HG02938 (cell line): ENCODE results near the gene OLFM4.

Experiments
- ATAC-seq: cut with Tn5 transposase; IDR thresholded peaks from one replicate; pipeline ENCODE4 v1.9.1; 2021; ENCODE audit warnings: mild to moderate bottlenecking, moderate library complexity; ENCODE audit not compliant: unreplicated experiment

Gene OLFM4

DNA sequence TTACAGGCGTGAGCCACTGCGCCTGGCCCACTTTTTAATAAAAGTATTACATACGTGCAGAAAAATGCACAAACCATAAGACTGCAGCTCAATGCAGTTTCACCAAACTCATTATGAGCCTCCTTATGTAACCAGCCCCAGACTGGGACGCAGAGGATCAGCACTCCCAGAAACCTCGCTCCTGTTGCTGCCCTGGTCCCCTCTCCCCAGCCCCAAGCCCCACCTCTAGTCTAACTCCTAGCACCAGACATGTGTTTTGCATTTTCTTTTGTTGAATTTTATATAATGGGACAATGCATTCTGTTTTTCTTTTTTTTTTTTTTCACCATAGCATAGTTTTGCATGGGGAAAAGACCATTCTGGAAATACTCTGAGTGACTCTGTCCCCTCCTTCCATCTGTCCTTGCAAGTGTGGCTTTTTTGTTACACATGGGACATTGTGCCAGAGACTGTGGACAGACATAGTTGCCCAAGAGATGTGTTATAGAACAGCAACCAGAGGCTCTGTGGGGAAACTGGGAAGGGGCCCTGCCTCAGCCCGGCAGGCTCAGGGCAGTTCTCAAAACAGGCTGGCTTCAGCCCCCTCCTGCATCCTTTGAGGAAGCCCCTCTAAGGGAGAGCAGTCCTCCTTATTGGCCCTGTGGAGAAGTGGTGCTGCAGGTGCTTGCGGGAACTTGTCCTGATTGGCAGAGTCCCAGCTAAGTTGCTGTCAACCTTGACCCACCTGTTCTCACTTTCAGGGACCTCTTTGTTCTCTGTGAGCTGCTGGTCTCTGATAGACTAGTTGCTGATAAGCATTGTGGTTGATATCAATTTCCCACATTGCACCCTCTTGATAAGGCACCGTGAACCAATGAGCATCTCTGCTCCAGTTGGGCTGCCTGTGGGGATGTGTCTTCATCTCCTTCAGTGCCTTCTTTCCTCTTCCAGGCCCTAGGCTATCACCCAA is 13.8 kb upstream of the OLFM4 start:
- ATAC-seq, result no peak

- no peak for ATAC-seq
These were observed 12.6 kb upstream of the OLFM4 start for GRCh38 chr13:53015971-53016370.

DNA sequence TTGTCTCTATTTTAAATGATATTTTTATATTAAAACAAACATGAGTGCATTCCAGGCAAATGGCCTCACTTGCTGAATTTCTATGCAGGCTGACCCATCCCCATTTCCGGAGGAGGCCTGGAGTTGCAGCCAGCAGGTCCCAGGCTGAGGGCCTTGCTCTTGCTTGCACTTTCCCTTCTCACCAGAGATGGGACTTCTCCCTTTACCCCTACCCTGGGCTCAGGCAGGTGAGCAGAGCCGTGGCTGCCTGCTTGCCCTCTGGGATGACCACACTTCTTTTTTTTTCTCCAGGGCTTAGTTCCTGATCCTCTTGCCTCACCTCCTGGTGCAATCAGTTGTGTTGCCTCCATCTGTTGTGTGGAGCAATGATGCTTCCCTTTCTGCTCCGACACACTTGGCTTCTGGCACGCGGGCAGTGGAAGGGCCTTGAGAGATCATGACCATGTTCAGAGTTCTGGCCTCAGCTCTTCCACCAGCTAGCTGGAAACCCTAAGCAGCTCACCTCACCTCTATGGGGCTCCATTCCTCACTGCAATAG is 11.1 kb upstream of the OLFM4 start:
- no peak for ATAC-seq

DNA sequence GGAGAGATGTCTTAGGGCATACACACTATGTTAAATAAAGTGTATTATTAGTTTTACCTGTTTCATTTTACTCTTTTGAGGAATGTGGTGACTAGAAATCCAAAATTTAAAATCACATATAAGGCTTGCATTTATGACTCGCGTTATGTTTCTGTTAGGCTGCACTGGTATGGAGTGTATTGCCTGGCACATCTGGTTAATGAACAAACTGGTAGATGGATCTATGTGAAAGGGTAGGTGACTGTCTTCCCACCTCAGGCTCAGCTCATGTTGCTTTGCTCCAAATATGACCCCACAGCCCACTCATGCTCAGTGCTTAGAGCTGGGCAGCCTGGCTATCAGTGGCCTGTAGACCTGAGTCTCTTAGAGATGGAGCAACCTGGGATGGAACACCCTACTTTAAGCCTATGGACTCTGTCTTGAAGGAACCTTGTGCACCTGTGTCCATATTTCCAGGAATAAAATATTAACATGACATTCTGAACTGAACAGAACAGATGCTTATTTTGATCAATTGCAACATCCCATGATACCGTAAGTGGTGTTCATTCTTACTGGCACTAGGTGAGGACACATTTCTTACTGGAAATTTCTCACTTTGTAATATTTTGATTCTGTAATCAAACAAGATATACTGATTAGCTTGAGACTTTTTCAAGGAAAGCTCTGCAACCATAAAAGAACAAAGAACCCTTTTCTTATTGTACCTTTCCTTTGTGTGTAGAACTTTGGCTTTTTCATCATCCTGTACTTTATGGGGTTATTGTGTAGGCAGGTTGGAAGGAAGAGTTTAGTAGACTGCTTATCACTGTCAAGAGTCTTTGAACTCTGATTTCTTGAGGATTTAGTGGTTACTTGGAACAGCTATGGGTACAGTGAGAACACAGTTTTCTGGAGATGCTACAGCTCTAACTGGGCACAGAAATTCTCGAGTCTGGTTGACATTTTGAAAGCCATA is 9.6 kb upstream of the OLFM4 start:
- ATAC-seq, result no peak

DNA sequence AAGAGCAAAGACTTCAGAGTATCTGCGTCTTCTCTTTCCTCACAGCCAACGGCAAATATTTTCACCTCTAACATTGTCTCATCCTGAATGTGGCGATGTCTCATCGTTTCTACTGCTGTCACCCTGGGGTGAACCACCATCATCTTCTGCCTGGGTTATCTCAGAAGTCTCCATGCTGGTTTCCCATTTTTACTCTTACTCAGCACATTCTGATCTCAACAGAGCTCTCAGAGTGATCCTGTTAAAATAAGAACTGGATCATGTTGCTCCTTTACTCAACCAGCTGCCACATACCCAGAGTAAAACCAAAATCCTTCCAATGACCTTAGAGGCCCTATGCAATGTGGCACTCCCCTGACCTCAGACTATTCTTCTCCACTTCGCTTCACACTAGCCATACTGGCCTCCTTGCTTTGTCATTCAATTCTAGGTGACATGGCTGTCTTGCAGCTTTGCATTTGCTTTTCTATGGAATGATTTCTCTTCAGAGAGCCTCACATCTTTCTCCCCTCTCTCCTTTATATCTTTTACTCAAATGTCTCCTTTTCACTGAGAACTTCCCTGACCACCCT is 7.8 kb upstream of the OLFM4 start:
- no peak for ATAC-seq

DNA sequence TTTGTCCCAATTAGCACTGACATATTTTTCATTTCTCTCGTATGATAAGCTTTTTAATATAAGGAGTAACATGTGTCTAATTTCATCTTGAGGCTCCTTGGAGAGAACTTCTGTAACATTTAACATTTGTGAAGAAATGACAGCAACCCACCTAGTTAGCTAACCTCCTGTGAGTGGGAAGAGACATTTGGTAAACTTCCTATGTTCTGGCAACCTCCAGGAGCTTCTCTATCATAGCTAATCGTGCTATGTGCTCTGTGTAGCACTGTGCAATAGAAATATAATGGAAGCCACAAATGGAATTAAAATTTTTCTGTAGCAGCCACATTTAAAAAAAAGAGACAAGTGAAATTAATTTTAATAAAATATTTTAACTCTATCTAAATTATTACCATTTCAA is 5.4 kb upstream of the OLFM4 start:
- no peak for ATAC-seq

DNA sequence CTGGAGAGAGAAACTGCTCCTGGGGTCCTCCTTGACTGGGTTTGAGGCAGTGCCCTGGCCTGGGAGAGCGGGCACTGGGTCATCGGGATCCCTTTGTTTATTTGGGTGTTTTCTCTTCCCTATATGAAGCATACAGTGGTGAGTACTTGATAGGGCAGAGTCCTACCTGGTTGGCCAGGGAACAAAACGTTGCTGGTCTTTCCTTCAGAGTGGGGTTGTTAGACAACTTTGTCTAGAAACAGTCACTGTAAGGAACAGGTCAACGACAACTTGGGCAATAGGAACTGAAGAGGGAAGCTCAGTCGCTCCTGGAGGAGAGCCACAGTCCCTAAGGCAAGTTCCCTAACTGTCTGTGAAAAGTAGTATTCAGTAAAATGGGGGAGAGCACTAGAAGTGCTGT is 550 bp upstream of the OLFM4 start:
- no peak for ATAC-seq

DNA sequence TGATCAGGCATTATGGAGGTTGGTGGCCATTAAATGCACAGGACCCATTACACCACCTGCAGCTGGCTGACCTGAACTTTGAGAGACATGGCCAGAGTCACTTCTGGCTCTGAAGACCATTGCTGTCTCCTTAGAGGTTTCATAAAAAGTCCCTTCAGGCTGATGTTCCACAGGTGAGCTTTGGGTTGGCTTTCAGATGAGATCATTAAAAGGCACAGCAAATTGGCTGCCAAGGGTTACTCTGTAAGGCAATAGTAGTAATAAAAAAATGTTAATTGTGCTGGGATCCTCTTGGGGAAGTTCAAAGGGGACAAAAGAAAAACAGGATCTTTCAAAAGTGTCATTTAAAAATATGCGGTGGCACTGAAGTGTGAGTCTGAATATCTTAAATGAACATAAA is 4.2 kb downstream of the OLFM4 start:
- ATAC-seq, result no peak

GRCh38 chr13:53038993-53039392 is 10.4 kb downstream of the OLFM4 start:
- ATAC-seq, result no peak

DNA sequence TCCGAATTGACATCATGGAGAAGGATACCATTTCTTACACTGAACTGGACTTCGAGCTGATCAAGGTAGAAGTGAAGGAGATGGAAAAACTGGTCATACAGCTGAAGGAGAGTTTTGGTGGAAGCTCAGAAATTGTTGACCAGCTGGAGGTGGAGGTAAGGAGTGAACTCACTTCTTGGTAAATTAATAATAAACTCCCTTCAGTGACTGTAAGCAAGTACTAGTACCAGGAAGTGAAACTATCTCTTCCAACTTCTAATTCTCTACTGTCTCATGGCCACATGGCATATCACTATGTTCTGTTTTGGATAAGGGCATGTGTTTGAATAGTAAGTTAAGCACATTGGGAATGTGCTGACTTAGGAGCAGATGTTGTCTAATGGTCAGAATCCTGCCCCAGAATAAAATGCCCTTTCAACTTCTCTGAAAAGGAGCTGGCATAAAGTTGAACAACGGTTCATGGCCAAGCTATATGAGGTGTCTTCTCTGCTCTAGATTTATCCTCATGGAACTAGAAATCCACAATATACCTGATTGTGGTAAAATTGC is 13.4 kb downstream of the OLFM4 start:
- no peak for ATAC-seq

GRCh38 chr13:53042877-53043276 is 14.3 kb downstream of the OLFM4 start:
- no peak for ATAC-seq

DNA sequence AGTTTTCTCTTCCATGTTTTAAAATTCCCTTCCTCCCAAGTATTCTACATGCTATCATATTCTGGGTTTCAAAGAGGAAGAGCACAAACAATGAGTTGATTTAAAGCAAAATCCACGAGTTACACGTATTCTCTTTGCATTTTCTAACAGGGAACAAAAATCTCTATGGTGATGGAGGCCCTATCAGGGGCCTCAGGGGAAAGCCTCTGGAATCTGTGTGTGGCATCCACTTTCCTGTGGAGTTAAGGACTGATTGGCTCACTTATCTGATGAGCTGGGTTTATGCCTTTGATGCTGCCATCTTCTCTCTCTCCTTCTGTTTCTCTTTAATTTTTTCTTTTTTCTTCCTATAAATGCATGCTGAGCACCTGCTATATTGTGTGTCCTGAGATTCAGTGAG is 14.8 kb downstream of the OLFM4 start:
- no peak for ATAC-seq

DNA sequence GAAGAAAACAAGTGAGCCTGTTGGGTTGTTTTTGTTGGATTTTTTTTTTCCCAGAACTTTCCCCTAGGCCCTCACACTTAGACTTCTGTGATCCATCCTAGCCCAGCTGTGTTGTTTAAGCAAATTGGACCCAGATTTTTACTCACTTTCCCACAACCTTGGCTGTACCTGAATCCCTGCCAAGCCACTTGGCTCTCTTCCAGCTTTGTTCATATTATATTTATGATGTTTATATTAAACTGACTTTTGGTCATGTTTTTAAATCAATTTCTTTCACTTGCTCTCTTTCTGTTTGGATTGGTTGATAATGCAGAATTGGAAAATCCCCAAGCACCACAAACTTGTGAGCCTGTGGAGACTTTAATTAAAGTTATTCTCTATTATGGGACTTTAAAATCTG is 16.6 kb downstream of the OLFM4 start:
- no peak for ATAC-seq

DNA sequence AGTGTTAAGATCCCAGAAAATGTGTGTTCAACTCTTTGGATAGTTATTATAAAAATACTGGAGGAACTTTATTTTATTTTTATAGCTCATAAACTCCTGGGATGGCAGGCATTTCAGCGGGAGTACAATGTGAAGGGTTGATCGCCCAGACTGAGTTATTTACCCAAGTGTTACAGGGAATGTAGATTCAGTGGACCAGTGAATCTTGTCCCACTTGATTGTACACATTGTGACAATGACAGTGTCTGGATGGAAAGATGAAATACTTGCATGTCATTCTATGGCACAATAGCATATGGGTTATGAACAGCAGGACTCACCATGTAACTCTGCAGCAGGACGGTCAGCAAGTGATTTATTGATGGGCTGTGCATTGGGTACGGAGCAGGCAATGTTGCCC is 20.3 kb downstream of the OLFM4 start:
- ATAC-seq, result no peak

DNA sequence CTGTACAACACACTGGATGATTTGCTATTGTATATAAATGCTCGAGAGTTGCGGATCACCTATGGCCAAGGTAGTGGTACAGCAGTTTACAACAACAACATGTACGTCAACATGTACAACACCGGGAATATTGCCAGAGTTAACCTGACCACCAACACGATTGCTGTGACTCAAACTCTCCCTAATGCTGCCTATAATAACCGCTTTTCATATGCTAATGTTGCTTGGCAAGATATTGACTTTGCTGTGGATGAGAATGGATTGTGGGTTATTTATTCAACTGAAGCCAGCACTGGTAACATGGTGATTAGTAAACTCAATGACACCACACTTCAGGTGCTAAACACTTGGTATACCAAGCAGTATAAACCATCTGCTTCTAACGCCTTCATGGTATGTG is 21.5 kb downstream of the OLFM4 start:
- ATAC-seq, result no peak

- ATAC-seq, result no peak
These were observed 24.1 kb downstream of the OLFM4 start for GRCh38 chr13:53052675-53053074.

- no peak for ATAC-seq
These were observed 26.0 kb downstream of the OLFM4 start for GRCh38 chr13:53054569-53054968.

GRCh38 chr13:53058065-53058679 is 29.6 kb downstream of the OLFM4 start:
- no peak for ATAC-seq

DNA sequence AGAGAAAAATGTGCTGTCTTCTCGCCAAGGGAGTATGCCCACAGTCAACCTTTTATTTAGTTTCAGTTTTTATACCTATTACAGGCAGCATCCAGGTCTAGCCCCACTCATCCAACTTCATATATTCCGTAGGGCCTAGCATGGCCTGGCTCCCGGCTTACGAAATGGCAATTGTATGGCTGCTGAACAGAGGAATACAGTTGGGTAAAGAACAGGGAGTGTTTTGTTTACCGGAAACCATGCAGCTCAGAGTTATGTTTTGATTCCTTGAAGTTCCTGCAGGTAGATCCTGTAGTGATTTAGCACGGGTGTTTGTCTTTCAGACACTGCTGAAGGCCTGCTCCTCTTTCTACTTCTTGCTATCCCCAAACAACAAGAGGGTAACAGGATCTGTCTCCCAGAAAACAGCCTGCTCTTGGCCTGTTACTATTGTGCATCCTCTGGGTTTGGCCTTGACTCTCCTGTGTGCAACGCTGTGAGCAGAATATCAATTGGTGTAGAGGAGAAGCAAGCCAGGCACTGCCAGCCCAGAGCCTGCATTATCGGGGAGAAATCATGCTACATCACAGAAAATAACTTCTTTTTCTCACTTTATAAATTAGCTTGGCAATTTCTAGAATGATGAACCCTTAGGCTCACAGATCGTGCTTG is 32.4 kb downstream of the OLFM4 start:
- no peak for ATAC-seq

DNA sequence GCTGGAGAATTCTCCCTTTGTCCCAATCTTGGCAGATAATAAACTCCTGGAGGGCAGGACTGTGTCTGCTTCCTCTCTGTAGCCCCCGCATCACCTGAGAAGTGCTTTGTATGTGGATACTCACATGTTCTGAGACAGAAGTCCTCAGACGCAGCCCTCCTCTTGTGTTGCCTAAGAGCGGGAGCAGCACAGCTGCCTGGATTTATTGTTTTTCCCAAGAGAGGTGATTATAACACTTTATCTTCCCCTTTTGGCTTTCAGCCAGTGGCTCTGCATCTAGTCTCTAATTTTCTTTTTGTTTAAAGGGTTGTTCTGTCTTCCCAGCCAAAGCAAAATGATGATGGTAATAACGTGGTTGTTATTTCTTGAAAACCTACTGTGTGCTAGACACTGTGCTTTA is 36.1 kb downstream of the OLFM4 start:
- ATAC-seq, result no peak
